Left colon (tissue), 2 donors: ENCODE results near the gene ETV7. TPM values are rescaled to one million over a fixed set of nuclear protein-coding genes. Genes with fewer than 3 reads are reported as not detected.

Source experiments
- ATAC-seq: fragments of 200-7000 bp; cut with Tn5 transposase; one replicate; pipeline ENCODE4 v1.9.1; 2020; ENCODE audit warnings: mild to moderate bottlenecking, moderate library complexity
- DNase-seq, 2 donors: peaks; one replicate each; pipeline ENCODE4 v3.0.0-alpha.2; 2020
- intact Hi-C, 2 donors: fragments of 100-400 bp; cut with DNase I in 1 of 2; cut with micrococcal nuclease in 1 of 2; formaldehyde crosslinking; loops; one replicate each; pipeline versions ENCODE4 v1.11.2 to v1.14.0; 2022; cut with DNase I, micrococcal nuclease
- total RNA-seq, 2 donors: library from RNA; stranded (reverse); fragmentation: NEBNext Ultra II Directional; extraction: Animal tissue kit (Norgen Biotek cat#: 25700); gene quantifications; one replicate each; pipeline ENCODE4 v1.2.1, GENCODE V29; 2021
- donor health status: DM: no; HTN: no; CAD: no.
- donor health status: DM: yes; HTN: yes; CAD: no.

The ETV7 gene
- total RNA-seq, 2 donors from 2014 or later, result 3.6 to 8.9 TPM

- ATAC-seq (no peak), DNase-seq (no peak)
- intact Hi-C loops, result no loop called here
These were observed 54.1 kb downstream of the ETV7 start for GRCh38 chr6:36333171-36333895.

GRCh38 chr6:36331381-36331780 is 56.1 kb downstream of the ETV7 start:
- ATAC-seq (no peak), DNase-seq (no peak)
- intact Hi-C loops, result no loop called here

GRCh38 chr6:36330366-36330765 is 57.1 kb downstream of the ETV7 start:
- no peak for ATAC-seq
- intact Hi-C loops, result no loop called here
- DNase-seq, result no peak

GRCh38 chr6:36329798-36330291 is 57.6 kb downstream of the ETV7 start:
- ATAC-seq (no peak), DNase-seq (no peak)
- intact Hi-C loops, result no loop called here

GRCh38 chr6:36328600-36328999 is 58.9 kb downstream of the ETV7 start:
- ATAC-seq (no peak), DNase-seq (no peak)
- intact Hi-C loops, result no loop called here

GRCh38 chr6:36327919-36328236 is 59.6 kb downstream of the ETV7 start:
- intact Hi-C loops, result no loop called here
- DNase-seq, result no peak
- no peak for ATAC-seq

GRCh38 chr6:36327226-36327918 is 60.1 kb downstream of the ETV7 start:
- intact Hi-C loops, result no loop called here
- DNase-seq, result no peak
- ATAC-seq, result no peak

GRCh38 chr6:36326356-36326995 is 61.0 kb downstream of the ETV7 start:
- DNase-seq (no peak), ATAC-seq (no peak)
- intact Hi-C loops, result no loop called here

- ATAC-seq (no peak), DNase-seq (no peak)
- intact Hi-C loops, result no loop called here
These were observed 62.8 kb downstream of the ETV7 start for GRCh38 chr6:36324715-36325114.

- DNase-seq (no peak), ATAC-seq (no peak)
- intact Hi-C loops, result no loop called here
These were observed 63.3 kb downstream of the ETV7 start for GRCh38 chr6:36324191-36324590.

GRCh38 chr6:36323062-36323461 is 64.4 kb downstream of the ETV7 start:
- DNase-seq (no peak), ATAC-seq (no peak)
- intact Hi-C loops, result no loop called here

- ATAC-seq (no peak), DNase-seq (no peak)
- intact Hi-C loops, result no loop called here
These were observed 64.9 kb downstream of the ETV7 start for GRCh38 chr6:36322591-36322990.

GRCh38 chr6:36320475-36320874 is 67.0 kb downstream of the ETV7 start:
- peak; percentile 62 for ATAC-seq
- peak; percentile 53 to 62 for DNase-seq
- intact Hi-C loops, result no loop called here

- DNase-seq (peak in 1 of 2 donors; percentile 40), ATAC-seq (peak; percentile 30)
- intact Hi-C loops, result no loop called here
These were observed 67.6 kb downstream of the ETV7 start for GRCh38 chr6:36319821-36320220.

- DNase-seq, result peak; percentile 81 to 90
- ATAC-seq, result peak; percentile 87
- intact Hi-C loops, result no loop called here
These were observed 68.1 kb downstream of the ETV7 start for GRCh38 chr6:36319436-36319762.

GRCh38 chr6:36318690-36319435 is 68.6 kb downstream of the ETV7 start:
- ATAC-seq, result no peak

GRCh38 chr6:36317623-36318022 is 69.8 kb downstream of the ETV7 start:
- ATAC-seq (no peak), DNase-seq (no peak)
- intact Hi-C loops, result no loop called here

More at GRCh38 chr6:36318690-36319435, 68.6 kb downstream of the ETV7 start:
- intact Hi-C loops, result no loop called here
- peak in 1 of 2 donors; percentile 27 for DNase-seq
